Kidney (tissue), 22 donors: ENCODE data around the gene ACP7. TPM values are rescaled to one million over a fixed set of nuclear protein-coding genes. Genes with fewer than 3 reads are reported as not detected.
A peak's percentile ranks its signal among the peaks of the same experiment; 100 is the strongest.

Source experiments
- DNase-seq, 5 donors: peaks; one replicate each; pipeline ENCODE4 v3.0.0-alpha.2; 2013 to 2020
- FAIRE-seq: peaks from 2 replicates; lab custom pipeline; 2012; peaks lifted over from hg19 to GRCh38; lab: Jason Lieb, UNC
- H3K27ac ChIP-seq, 2 donors: one replicate each; pipeline ENCODE4 v1.7.0; 2013; ENCODE audit warnings: low read depth in 2 of 2, low read length in 2 of 2, inconsistent platforms in 1 of 2
- H3K27me3 ChIP-seq: one replicate; pipeline ENCODE4 v1.7.1; 2013; ENCODE audit warnings: low read length, inconsistent platforms; ENCODE audit not compliant: control insufficient read depth, insufficient read depth
- H3K36me3 ChIP-seq, 3 donors: one replicate each; pipeline versions ENCODE4 v1.7.0 to v1.7.1; 2013; ENCODE audit warnings: low read length in 3 of 3, control low read depth in 1 of 3, inconsistent platforms in 1 of 3; ENCODE audit not compliant: insufficient read depth in 3 of 3, control insufficient read depth in 2 of 3
- H3K4me1 ChIP-seq, 3 donors: one replicate each; pipeline versions ENCODE4 v1.7.0 to v1.7.1; 2013; ENCODE audit warnings: low read length in 3 of 3, inconsistent platforms in 1 of 3, low read depth in 1 of 3; ENCODE audit not compliant: control insufficient read depth in 2 of 3, insufficient read depth in 2 of 3
- H3K4me3 ChIP-seq, 3 donors: one replicate each; pipeline versions ENCODE4 v1.7.0 to v1.8.1; 2013; ENCODE audit warnings: low read length in 3 of 3, control low read depth in 1 of 3, inconsistent platforms in 1 of 3
- H3K9ac ChIP-seq, 3 donors: one replicate each; pipeline versions ENCODE4 v1.7.0 to v1.7.1; 2013; ENCODE audit warnings: low read length in 3 of 3, control low read depth in 1 of 3, inconsistent platforms in 1 of 3
- H3K9me3 ChIP-seq, 3 donors: one replicate each; pipeline versions ENCODE4 v1.7.0 to v1.7.1; 2013; ENCODE audit warnings: low read length in 3 of 3, control low read depth in 1 of 3, inconsistent platforms in 1 of 3; ENCODE audit not compliant: control insufficient read depth in 2 of 3, insufficient read depth in 1 of 3
- intact Hi-C: fragments of 100-400 bp; cut with DNase I; formaldehyde crosslinking; loops from one replicate; pipeline ENCODE4 v1.11.1; 2022
- long read RNA-seq, 10 donors: library from polyadenylated mRNA in 1 of 10; unstranded in 1 of 10; transcript quantifications; one replicate each; pipeline ENCODE4 v2.0.0 and lab custom pipeline, GENCODE V29; 2021 to 2026
- polyA plus RNA-seq: library from polyadenylated mRNA; stranded (reverse); fragments of 350-450 nt; fragmentation: Illumina TruSeq; extraction: RNeasy Lipid Tissue Mini Kit (QIAGEN cat#74804); gene quantifications from one replicate; pipeline ENCODE4 v1.2.3, GENCODE V29; 2014; ENCODE audit warnings: low read depth, low replicate concordance; ENCODE audit not compliant: insufficient read depth
- total RNA-seq: library from RNA; stranded (reverse); fragmentation: NEBNext Ultra II Directional; extraction: Animal tissue kit (Norgen Biotek cat#: 25700); gene quantifications from one replicate; pipeline ENCODE4 v1.2.1, GENCODE V29; 2021
- TF ChIP-seq, protein P1 (sequence below): IDR thresholded peaks from 3 replicates; pipeline ENCODE4 v1.5.1; 2012; ENCODE audit warnings: mild to moderate bottlenecking, moderate library complexity, borderline replicate concordance; ENCODE audit not compliant: insufficient read depth; ENCODE audit errors: extremely low read depth
- donor health status: control.
- donor health status: control.
- donor health status: control.
- donor health status: control.
- donor health status: control.
- donor health status: DM: yes; HTN: yes; CAD: no.
- donor health status: Normal renal cell carcinoma (clear cell type).

The ACP7 gene, protein sequence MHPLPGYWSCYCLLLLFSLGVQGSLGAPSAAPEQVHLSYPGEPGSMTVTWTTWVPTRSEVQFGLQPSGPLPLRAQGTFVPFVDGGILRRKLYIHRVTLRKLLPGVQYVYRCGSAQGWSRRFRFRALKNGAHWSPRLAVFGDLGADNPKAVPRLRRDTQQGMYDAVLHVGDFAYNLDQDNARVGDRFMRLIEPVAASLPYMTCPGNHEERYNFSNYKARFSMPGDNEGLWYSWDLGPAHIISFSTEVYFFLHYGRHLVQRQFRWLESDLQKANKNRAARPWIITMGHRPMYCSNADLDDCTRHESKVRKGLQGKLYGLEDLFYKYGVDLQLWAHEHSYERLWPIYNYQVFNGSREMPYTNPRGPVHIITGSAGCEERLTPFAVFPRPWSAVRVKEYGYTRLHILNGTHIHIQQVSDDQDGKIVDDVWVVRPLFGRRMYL
- total RNA-seq (not detected), polyA plus RNA-seq (0.13 TPM)
- long read RNA-seq, donor 1 = 0 reads
- long read RNA-seq, donor 2 = 0 reads
- long read RNA-seq, donor 3 = 0 reads
- long read RNA-seq, donor 4 = 0 reads
- long read RNA-seq, donor 5 = 0 reads
- long read RNA-seq, donor 6 = 0 reads
- long read RNA-seq, donor 7 = 0 reads
- long read RNA-seq, donor 8 = 0 reads
- long read RNA-seq, donor 9 = 0 reads
- long read RNA-seq, donor 10 = 0 reads

DNA sequence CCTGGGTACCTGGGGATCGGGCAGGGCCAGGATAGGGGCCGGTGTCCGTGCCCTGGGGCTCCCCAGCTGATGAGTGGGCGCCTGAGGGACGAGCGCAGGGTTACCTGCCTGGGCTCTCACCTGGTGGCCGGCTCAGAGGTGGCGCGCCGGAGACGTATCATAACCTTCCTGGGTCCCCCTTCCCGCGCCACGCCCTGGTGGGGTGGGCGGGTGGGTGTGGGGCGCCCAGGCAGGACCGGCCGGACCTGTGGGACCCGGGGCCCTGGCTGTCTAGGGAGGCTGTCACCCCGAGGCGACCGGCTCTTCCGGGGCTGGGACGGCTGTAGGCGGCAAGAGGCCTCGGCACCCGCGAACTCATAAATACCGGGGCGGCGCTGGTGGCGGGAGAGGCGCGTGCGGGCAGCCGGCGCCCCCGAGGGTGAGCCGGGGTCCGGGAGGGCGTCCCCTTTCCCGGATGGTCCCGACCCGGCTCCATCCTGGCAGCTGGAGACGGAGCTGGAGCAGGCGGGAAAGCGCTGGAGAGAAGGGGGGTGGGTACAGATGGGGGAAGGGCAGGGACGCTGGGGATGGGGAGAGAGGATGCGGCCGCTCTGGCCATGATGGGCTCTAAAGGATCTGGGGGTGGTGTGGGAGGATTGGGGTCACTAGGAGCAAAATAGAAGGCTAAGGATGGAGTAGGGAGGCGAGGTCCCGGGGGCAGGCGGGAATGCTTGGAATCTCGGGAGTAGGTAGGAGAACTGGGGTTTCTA, at the start of gene ACP7:
ACP7 (plus strand) TSS at position 386 of the 749 bp plus-strand sequence. CDS start 902 bp downstream, outside the sequence.
- Histone ChIP-seq H3K9ac (no peak within 1 kb of the TSS), H3K36me3 (no peaks in the 10 kb centered on the region), H3K9me3 (no peaks in the 10 kb centered on the region), H3K27me3 (peaks cover 8% of the 10 kb centered on the region), H3K4me1 (no peaks in the 10 kb centered on the region), H3K4me3 (no peak within 1 kb of the TSS), H3K27ac (no peak within 1 kb of the TSS)
- DNase-seq (peak in 2 of 5 donors; percentile 22 to 70), FAIRE-seq (no peak)
- intact Hi-C loops = no loop called here
- TF ChIP-seq, protein P1, sequence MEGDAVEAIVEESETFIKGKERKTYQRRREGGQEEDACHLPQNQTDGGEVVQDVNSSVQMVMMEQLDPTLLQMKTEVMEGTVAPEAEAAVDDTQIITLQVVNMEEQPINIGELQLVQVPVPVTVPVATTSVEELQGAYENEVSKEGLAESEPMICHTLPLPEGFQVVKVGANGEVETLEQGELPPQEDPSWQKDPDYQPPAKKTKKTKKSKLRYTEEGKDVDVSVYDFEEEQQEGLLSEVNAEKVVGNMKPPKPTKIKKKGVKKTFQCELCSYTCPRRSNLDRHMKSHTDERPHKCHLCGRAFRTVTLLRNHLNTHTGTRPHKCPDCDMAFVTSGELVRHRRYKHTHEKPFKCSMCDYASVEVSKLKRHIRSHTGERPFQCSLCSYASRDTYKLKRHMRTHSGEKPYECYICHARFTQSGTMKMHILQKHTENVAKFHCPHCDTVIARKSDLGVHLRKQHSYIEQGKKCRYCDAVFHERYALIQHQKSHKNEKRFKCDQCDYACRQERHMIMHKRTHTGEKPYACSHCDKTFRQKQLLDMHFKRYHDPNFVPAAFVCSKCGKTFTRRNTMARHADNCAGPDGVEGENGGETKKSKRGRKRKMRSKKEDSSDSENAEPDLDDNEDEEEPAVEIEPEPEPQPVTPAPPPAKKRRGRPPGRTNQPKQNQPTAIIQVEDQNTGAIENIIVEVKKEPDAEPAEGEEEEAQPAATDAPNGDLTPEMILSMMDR = no peak

DNA sequence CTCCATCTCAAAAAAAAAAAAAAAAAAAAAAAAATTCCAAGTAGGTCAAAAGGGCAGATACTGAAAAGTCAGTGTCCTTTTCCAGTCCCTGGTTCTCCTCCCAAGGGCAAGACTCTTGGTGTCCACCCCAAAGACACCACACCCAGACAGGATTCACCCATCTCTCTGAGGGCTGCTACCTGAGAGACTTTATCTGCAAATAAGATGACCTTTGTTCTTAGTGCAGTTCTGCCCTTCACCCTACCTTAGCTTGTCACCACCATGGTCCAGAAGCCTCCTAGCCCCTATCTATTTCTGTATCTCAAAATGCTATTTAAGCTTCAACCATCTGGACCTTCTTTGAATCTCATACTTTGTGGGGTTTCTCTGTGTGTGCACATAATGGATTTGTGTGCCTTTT, 47.6 kb upstream of the ACP7 start:
- Histone ChIP-seq H3K4me1 (peaks cover 0 to 5% (median 0%) of the 10 kb centered on the region in 3 donors), H3K4me3 (no peak overlapping the region), H3K27me3 (no peaks in the 10 kb centered on the region), H3K36me3 (no peaks in the 10 kb centered on the region), H3K9me3 (no peaks in the 10 kb centered on the region), H3K27ac (no peak overlapping the region), H3K9ac (no peak overlapping the region)
- intact Hi-C loops = no loop called here
- DNase-seq = no peak
- TF ChIP-seq, protein P1 = no peak
- no peak for FAIRE-seq

DNA sequence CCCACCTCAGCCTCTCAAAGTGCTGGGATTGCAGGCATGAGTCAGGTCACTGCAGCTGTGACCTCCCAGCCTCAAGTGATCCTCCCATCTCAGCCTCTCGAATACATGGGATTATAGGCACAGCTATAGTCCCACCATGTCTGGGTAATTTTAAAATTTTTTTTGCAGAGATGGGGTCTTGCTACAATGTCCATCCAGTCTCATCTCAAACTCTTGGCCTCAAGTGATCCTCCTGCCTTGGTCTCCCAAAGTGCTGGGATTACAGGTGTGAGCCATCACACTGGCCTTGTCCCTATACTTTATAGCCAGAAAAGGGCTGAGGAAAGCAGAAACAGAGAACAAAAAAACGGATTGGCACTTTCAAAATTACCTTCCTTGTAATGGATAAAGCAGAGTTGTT, 47.0 kb upstream of the ACP7 start:
- Histone ChIP-seq H3K27ac (no peak overlapping the region), H3K9ac (no peak overlapping the region), H3K4me1 (peaks cover 0 to 5% (median 0%) of the 10 kb centered on the region in 3 donors), H3K36me3 (no peaks in the 10 kb centered on the region), H3K4me3 (no peak overlapping the region), H3K27me3 (no peaks in the 10 kb centered on the region), H3K9me3 (no peaks in the 10 kb centered on the region)
- TF ChIP-seq, protein P1 = no peak
- intact Hi-C loops = no loop called here
- FAIRE-seq (no peak), DNase-seq (no peak)
